HepG2 (cell line): ENCODE measurements around the gene FRMD1. TPM values are rescaled to one million over a fixed set of nuclear protein-coding genes. Genes with fewer than 3 reads are reported as not detected.

Experiments used
- ATAC-seq: fragments of 200-7000 bp; cut with Tn5 transposase; 3 replicates; pipeline ENCODE4 v1.9.1; 2020; ENCODE audit warnings: mild to moderate bottlenecking, moderate library complexity
- BruUV-seq: library from RNA; stranded (reverse); fragments of 400-500 nt; replicated peaks from 2 replicates; lab custom pipeline; 2021; lab: Mats Ljungman, UMichigan
- CTCF ChIA-PET: fragments of 300-600 bp; formaldehyde crosslinking; extraction: SDS; loops from one replicate; lab custom pipeline; 2021; ENCODE audit warnings: low total read pairs, inconsistent platforms, low intra/inter-chr PET ratio; lab: Yijun Ruan, JAX
- POLR2A ChIA-PET: fragments of 350-600 bp; sonication (Branson Sonifier 250); formaldehyde crosslinking; loops from one replicate; lab custom pipeline; 2020; ENCODE audit warnings: antibody characterized with exemption, inconsistent platforms; lab: Yijun Ruan, JAX
- DNase-seq: peaks from one replicate; pipeline ENCODE4 v3.0.0-alpha.2; 2015; ENCODE audit warnings: low spot score
- FAIRE-seq: peaks from 3 replicates; lab custom pipeline; 2011; peaks lifted over from hg19 to GRCh38; lab: Jason Lieb, UNC
- H2AFZ ChIP-seq: one replicate; pipeline ENCODE4 v1.6.1; 2011; ENCODE audit warnings: low read length, inconsistent platforms
- H3K27ac ChIP-seq: fragments of 300-600 bp; 3 replicates; pipeline ENCODE4 v1.8.0; 2011; ENCODE audit warnings: mixed run types, mild to moderate bottlenecking, mixed read lengths, low read length, inconsistent platforms; ENCODE audit not compliant: insufficient read depth; ENCODE audit errors: extremely low read length
- H3K27me3 ChIP-seq, 2 experiments: fragments of 200-600 bp in 1 of 2; 2 replicates in 1 of 2; 3 replicates in 1 of 2; pipeline versions ENCODE4 v1.6.0 to v1.8.0; 2011; ENCODE audit warnings: low read length in 2 of 2, mild to moderate bottlenecking in 2 of 2, moderate library complexity in 2 of 2, inconsistent platforms in 1 of 2; ENCODE audit not compliant: insufficient read depth in 2 of 2, control insufficient read depth in 1 of 2
- H3K36me3 ChIP-seq, 2 experiments: fragments of 200-600 bp in 1 of 2; replicated peaks in 1 of 2; 2 replicates in 1 of 2; 3 replicates in 1 of 2; pipeline versions ENCODE4 v1.5.1 to v1.8.0; 2011; ENCODE audit warnings: low read length in 2 of 2, inconsistent platforms in 1 of 2; ENCODE audit not compliant: insufficient read depth in 2 of 2, control insufficient read depth in 1 of 2
- H3K4me1 ChIP-seq: 2 replicates; pipeline ENCODE4 v1.5.1; 2012; ENCODE audit warnings: low read length, inconsistent platforms; ENCODE audit not compliant: insufficient read depth
- H3K4me2 ChIP-seq: 2 replicates; pipeline ENCODE4 v1.6.0; 2011; ENCODE audit warnings: low read depth, low read length, inconsistent platforms
- H3K4me3 ChIP-seq, 3 experiments: fragments of 200-600 bp in 1 of 3; sonication (generic), shearing (Covaris generic) in 1 of 3; replicated peaks in 1 of 3; 2 replicates each; pipeline ENCODE4 v1.5.1; 2011 to 2016; ENCODE audit warnings: low read length in 3 of 3, inconsistent platforms in 2 of 3, low read depth in 2 of 3, mild to moderate bottlenecking in 2 of 3, control low read depth in 1 of 3, mixed read lengths in 1 of 3; ENCODE audit not compliant: insufficient read depth in 1 of 3
- H3K79me2 ChIP-seq: one replicate; pipeline ENCODE4 v1.6.1; 2011; ENCODE audit warnings: low read length, inconsistent platforms; ENCODE audit not compliant: insufficient read depth
- H3K9ac ChIP-seq: 2 replicates; pipeline ENCODE4 v1.6.0; 2011; ENCODE audit warnings: mild to moderate bottlenecking, low read depth, low read length, inconsistent platforms; ENCODE audit not compliant: insufficient read depth
- H3K9me3 ChIP-seq: 2 replicates; pipeline ENCODE4 v1.5.1; 2012; ENCODE audit warnings: mild to moderate bottlenecking, low read length
- H4K20me1 ChIP-seq: 2 replicates; pipeline ENCODE4 v1.6.0; 2011; ENCODE audit warnings: inconsistent platforms, mild to moderate bottlenecking, low read length, moderate library complexity; ENCODE audit not compliant: insufficient read depth
- RARA ChIP-seq: IDR thresholded peaks from 2 replicates; pipeline ENCODE4 v1.6.1; 2016; ENCODE audit warnings: missing genetic modification reagents, missing compliant biosample characterization
- ZBTB38 ChIP-seq: sonication (generic); formaldehyde crosslinking; IDR thresholded peaks from 2 replicates; pipeline ENCODE4 v1.5.1; 2020; ENCODE audit warnings: mild to moderate bottlenecking, missing genetic modification reagents
- ZMYM3 ChIP-seq: sonication (generic); formaldehyde crosslinking; IDR thresholded peaks from 2 replicates; pipeline ENCODE4 v1.5.1; 2020; ENCODE audit warnings: mild to moderate bottlenecking, missing genetic modification reagents
- ZNF468 ChIP-seq: sonication (generic); formaldehyde crosslinking; IDR thresholded peaks from 2 replicates; pipeline ENCODE4 v1.8.0; 2022; ENCODE audit warnings: mild to moderate bottlenecking, moderate library complexity, missing genetic modification reagents
- WGBS: methylation state at CpG from one replicate; pipeline ENCODE4 v1.1.6; 2017; ENCODE audit warnings: low lambda C conversion rate; 5-methylcytosine and 5-hydroxymethylcytosine counted together
- in situ Hi-C: cut with HindIII; loops from 2 replicates; pipeline ENCODE4 v1.10.0; 2017; ENCODE audit warnings: low pct_unique_long_range_greater_than_20kb; ENCODE audit not compliant: extremely low pct_ligation_motif_present
- intact Hi-C: fragments of 100-400 bp; cut with micrococcal nuclease; formaldehyde crosslinking; loops from one replicate; pipeline ENCODE4 v1.10.0; 2022; ENCODE audit not compliant: unreplicated experiment
- polyA plus RNA-seq, 8 experiments: library from polyadenylated mRNA; depleted of rRNA in 3 of 8; stranded (reverse) in 7 of 8; unstranded in 1 of 8; fragments of >200 nt; fragmentation: Illumina TruSeq in 4 of 8; extraction: Trizol in 4 of 8; gene quantifications; 2 replicates each; pipeline versions ENCODE4 v1.2.1 to v1.2.3, GENCODE V29; 2011 to 2016; ENCODE audit warnings: low read depth in 4 of 8, missing spikeins in 1 of 8, mixed read lengths in 1 of 8; ENCODE audit not compliant: insufficient read depth in 1 of 8
- total RNA-seq, 5 experiments: library from RNA; depleted of rRNA; stranded (reverse); fragments of >200 nt; fragmentation: Illumina TruSeq; extraction: Trizol; gene quantifications; 2 replicates each; pipeline ENCODE4 v1.2.3, GENCODE V29; 2016; ENCODE audit warnings: low read depth in 1 of 5
- TF ChIP-seq, protein P1 (sequence below): sonication (generic); formaldehyde crosslinking; conservative IDR thresholded peaks from 2 replicates; pipeline ENCODE4 v1.4.0; 2020; ENCODE audit warnings: missing genetic modification reagents
- TF ChIP-seq, protein P2 (sequence below): sonication (generic); formaldehyde crosslinking; IDR thresholded peaks from 2 replicates; pipeline ENCODE4 v1.5.0; 2020; ENCODE audit warnings: missing genetic modification reagents, mild to moderate bottlenecking, borderline replicate concordance
- TF ChIP-seq, protein P3 (sequence below): sonication (generic); formaldehyde crosslinking; IDR thresholded peaks from 2 replicates; pipeline ENCODE4 v1.4.0; 2020; ENCODE audit warnings: low read depth, mild to moderate bottlenecking, missing genetic modification reagents

The FRMD1 gene
- total and polyA plus RNA-seq, 2 of the 13 experiments (the other 11 are each of a cell fraction or from before 2014, with no cell fraction given), result 0.01 TPM; not detected in 1

DNA sequence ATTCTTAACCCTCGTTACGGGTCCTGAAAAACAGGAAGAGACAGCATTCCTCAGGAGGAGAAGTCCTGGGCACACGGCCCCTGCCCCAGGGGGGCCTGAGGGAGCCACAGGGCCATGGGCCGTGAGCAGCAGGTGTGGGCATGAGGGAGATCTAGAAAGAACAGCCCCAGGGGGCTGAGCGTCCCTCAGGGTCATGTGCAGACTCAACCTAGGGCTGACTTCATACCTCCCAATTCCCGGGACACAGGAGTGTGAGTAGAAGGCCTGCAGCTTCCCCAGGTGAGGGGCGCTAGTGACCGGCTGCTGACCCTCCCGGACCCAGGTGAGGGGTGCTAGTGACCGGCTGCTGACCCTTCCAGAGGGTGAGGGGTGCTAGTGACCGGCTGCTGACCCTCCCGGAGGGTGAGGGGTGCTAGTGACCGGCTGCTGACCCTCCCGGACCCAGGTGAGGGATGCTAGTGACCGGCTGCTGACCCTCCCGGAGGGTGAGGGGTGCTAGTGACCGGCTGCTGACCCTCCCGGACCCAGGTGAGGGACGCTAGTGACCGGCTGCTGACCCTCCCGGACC lies 35.1 kb downstream of the FRMD1 start:
- Histone ChIP-seq H2AFZ (no peak overlapping the region), H3K27ac (no peak overlapping the region), H3K79me2 (no peaks in the 10 kb centered on the region), H3K4me1 (0 out of 2 replicates have a peak, but pooled peaks cover 7% of the 10 kb centered on the region), H4K20me1 (no peaks in the 10 kb centered on the region), H3K9ac (no peak overlapping the region), H3K9me3 (no peaks in the 10 kb centered on the region), H3K4me3 (no peak overlapping the region), H3K36me3 (no peaks in the 10 kb centered on the region), H3K4me2 (no peak overlapping the region), H3K27me3 (peaks cover 12 to 74% of the 10 kb centered on the region in 2 experiments)
- TF ChIP-seq RARA (CRISPR knock-in tag), result no peak
- no peak for TF ChIP-seq ZNF468 (CRISPR knock-in tag)
- no peak for TF ChIP-seq ZBTB38 (CRISPR knock-in tag)
- TF ChIP-seq ZMYM3 (CRISPR knock-in tag), result no peak
- TF ChIP-seq, protein P1, sequence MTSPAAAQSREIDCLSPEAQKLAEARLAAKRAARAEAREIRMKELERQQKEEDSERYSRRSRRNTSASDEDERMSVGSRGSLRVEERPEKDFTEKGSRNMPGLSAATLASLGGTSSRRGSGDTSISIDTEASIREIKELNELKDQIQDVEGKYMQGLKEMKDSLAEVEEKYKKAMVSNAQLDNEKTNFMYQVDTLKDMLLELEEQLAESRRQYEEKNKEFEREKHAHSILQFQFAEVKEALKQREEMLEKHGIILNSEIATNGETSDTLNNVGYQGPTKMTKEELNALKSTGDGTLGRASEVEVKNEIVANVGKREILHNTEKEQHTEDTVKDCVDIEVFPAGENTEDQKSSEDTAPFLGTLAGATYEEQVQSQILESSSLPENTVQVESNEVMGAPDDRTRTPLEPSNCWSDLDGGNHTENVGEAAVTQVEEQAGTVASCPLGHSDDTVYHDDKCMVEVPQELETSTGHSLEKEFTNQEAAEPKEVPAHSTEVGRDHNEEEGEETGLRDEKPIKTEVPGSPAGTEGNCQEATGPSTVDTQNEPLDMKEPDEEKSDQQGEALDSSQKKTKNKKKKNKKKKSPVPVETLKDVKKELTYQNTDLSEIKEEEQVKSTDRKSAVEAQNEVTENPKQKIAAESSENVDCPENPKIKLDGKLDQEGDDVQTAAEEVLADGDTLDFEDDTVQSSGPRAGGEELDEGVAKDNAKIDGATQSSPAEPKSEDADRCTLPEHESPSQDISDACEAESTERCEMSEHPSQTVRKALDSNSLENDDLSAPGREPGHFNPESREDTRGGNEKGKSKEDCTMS (CRISPR knock-in tag), result no peak
- TF ChIP-seq, protein P2, sequence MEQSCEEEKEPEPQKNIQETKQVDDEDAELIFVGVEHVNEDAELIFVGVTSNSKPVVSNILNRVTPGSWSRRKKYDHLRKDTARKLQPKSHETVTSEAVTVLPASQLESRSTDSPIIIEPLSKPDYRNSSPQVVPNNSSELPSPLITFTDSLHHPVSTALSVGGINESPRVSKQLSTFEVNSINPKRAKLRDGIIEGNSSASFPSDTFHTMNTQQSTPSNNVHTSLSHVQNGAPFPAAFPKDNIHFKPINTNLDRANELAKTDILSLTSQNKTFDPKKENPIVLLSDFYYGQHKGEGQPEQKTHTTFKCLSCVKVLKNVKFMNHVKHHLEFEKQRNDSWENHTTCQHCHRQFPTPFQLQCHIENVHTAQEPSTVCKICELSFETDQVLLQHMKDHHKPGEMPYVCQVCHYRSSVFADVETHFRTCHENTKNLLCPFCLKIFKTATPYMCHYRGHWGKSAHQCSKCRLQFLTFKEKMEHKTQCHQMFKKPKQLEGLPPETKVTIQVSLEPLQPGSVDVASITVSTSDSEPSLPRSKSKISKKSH (CRISPR knock-in tag), result no peak
- TF ChIP-seq, protein P3, sequence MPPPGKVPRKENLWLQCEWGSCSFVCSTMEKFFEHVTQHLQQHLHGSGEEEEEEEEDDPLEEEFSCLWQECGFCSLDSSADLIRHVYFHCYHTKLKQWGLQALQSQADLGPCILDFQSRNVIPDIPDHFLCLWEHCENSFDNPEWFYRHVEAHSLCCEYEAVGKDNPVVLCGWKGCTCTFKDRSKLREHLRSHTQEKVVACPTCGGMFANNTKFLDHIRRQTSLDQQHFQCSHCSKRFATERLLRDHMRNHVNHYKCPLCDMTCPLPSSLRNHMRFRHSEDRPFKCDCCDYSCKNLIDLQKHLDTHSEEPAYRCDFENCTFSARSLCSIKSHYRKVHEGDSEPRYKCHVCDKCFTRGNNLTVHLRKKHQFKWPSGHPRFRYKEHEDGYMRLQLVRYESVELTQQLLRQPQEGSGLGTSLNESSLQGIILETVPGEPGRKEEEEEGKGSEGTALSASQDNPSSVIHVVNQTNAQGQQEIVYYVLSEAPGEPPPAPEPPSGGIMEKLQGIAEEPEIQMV, result no peak
- in situ Hi-C loops, result no loop called here
- BruUV-seq, result no TSS peak
- FAIRE-seq, result no peak
- WGBS, result 42% methylated on average over 16 of the region's 21 CpGs
- CTCF ChIA-PET, result interaction anchor here (0.9 kb wide), 1 partner anchor 312 kb away, joined by 3 read pairs; no protein-coding TSS in a partner anchor
- no peak for ATAC-seq
- POLR2A ChIA-PET, result no interaction called here
- no peak for DNase-seq
- intact Hi-C loops, result no loop called here
